ENCODE measurements around the gene APLP2. TPM values are rescaled to one million over a fixed set of nuclear protein-coding genes. Genes with fewer than 3 reads are reported as not detected.
"Not testable (repeated sequence)": the region's sequence is repeated elsewhere in the genome, so short reads cannot be mapped to it uniquely, and the experiment has no call there.

The APLP2 gene
- total and polyA plus RNA-seq, 8 donors: 41.1 to 563 (median 147) TPM

- no peak for DNase-seq
- Histone ChIP-seq H3K36me3 (no peaks in the 10 kb centered on the region), H3K27me3 (no peaks in the 10 kb centered on the region), H3K4me3 (no peak overlapping the region), H3K27ac (no peak overlapping the region), H3K9me3 (no peaks in the 10 kb centered on the region), H3K4me1 (peaks cover 6 to 37% (median 19%) of the 10 kb centered on the region in 4 donors)
- intact Hi-C loops (cut with DNase I; ENCODE audit: low total_unique reads): no loop called here
- WGBS, 5 donors: 50 to 74% (median 60%) methylated on average over 2 of the region's 2 CpGs
- no peak for TF ChIP-seq CTCF (IDR thresholded peaks at IDR 0.05)
- no peak for TF ChIP-seq EP300 (IDR thresholded peaks at IDR 0.05)
- no peak for TF ChIP-seq POLR2A (IDR thresholded peaks at IDR 0.05)
- TF ChIP-seq POLR2AphosphoS5 (IDR thresholded peaks at IDR 0.05): no peak
These were observed 18.5 kb downstream of the APLP2 start for GRCh38 chr11:130088217-130088616.

- intact Hi-C loops (cut with DNase I; ENCODE audit: low total_unique reads): no loop called here
- WGBS, 5 donors: 69 to 73% (median 70%) methylated on average over 9 of the region's 9 CpGs
- Histone ChIP-seq H3K4me3 (no peak overlapping the region), H3K27me3 (no peaks in the 10 kb centered on the region), H3K9me3 (no peaks in the 10 kb centered on the region), H3K4me1 (peaks cover 6 to 38% (median 19%) of the 10 kb centered on the region in 4 donors), H3K27ac (no peak overlapping the region), H3K36me3 (no peaks in the 10 kb centered on the region)
- no peak for TF ChIP-seq POLR2AphosphoS5 (IDR thresholded peaks at IDR 0.05)
- no peak for TF ChIP-seq EP300 (IDR thresholded peaks at IDR 0.05)
- no peak for TF ChIP-seq CTCF (IDR thresholded peaks at IDR 0.05)
- no peak for TF ChIP-seq POLR2A (IDR thresholded peaks at IDR 0.05)
- DNase-seq: no peak
These were observed 19.4 kb downstream of the APLP2 start for GRCh38 chr11:130088919-130089673.

- TF ChIP-seq CTCF (IDR thresholded peaks at IDR 0.05): no peak
- no peak for TF ChIP-seq POLR2A (IDR thresholded peaks at IDR 0.05)
- TF ChIP-seq POLR2AphosphoS5 (IDR thresholded peaks at IDR 0.05): no peak
- TF ChIP-seq EP300 (IDR thresholded peaks at IDR 0.05): no peak
- WGBS, 5 donors: 92 to 97% (median 96%) methylated on average over 5 of the region's 5 CpGs
- intact Hi-C loops (cut with DNase I; ENCODE audit: low total_unique reads): no loop called here
- DNase-seq: no peak
- H3K27ac ChIP-seq: no peak overlapping the region
- no peaks in the 10 kb centered on the region for H3K9me3 ChIP-seq
- no peaks in the 10 kb centered on the region for H3K36me3 ChIP-seq
- no peak overlapping the region for H3K4me3 ChIP-seq
- H3K4me1 ChIP-seq: peaks cover 6 to 44% (median 19%) of the 10 kb centered on the region in 4 donors
- no peaks in the 10 kb centered on the region for H3K27me3 ChIP-seq
These were observed 20.0 kb downstream of the APLP2 start for GRCh38 chr11:130089674-130090073.

- H3K27ac ChIP-seq; H3K4me3 ChIP-seq; H3K9me3 ChIP-seq; H3K36me3 ChIP-seq; DNase-seq; intact Hi-C loops (cut with DNase I; ENCODE audit: low total_unique reads); H3K27me3 ChIP-seq: not testable (repeated sequence)
- 86 to 99% (median 95%) methylated on average over 5 to 16 of the region's 16 CpGs for WGBS, 5 donors
- peaks cover 6 to 52% (median 22%) of the 10 kb centered on the region in 4 donors for H3K4me1 ChIP-seq
These were observed 20.8 kb downstream of the APLP2 start for GRCh38 chr11:130090517-130090916.

- H3K9me3 ChIP-seq; H3K36me3 ChIP-seq; H3K27me3 ChIP-seq; H3K4me3 ChIP-seq; H3K27ac ChIP-seq; intact Hi-C loops (cut with DNase I; ENCODE audit: low total_unique reads); DNase-seq: not testable (repeated sequence)
- H3K4me1 ChIP-seq: peaks cover 6 to 59% (median 23%) of the 10 kb centered on the region in 4 donors
- WGBS, 5 donors: 95 to 100% (median 97%) methylated on average over 7 to 27 of the region's 36 CpGs; no CpG with 5 or more reads in 2 of the 5 donors
These were observed 21.5 kb downstream of the APLP2 start for GRCh38 chr11:130091169-130091568.
